OCI-LY3 (cell line): ENCODE results near the gene SLC25A47.
A peak's percentile ranks its signal among the peaks of the same experiment; 100 is the strongest.

Experiments used
- H2AFZ ChIP-seq: fragments of 200-600, 300-600 bp; shearing (Covaris generic); 2 replicates; pipeline ENCODE4 v1.6.0; 2014; ENCODE audit warnings: antibody characterized with exemption, low read depth, low read length
- H3K27ac ChIP-seq: fragments of 200-600, 300-600 bp; sonication (generic); 2 replicates; pipeline ENCODE4 v1.5.1; 2014; ENCODE audit warnings: mild to moderate bottlenecking, low read length, moderate library complexity, mixed read lengths
- H3K27me3 ChIP-seq: fragments of 200-600, 300-600 bp; sonication (generic); 2 replicates; pipeline ENCODE4 v1.6.1; 2014; ENCODE audit warnings: low read depth, low read length, mixed read lengths
- H3K36me3 ChIP-seq: fragments of 200-600, 300-600 bp; sonication (generic); replicated peaks from 2 replicates; pipeline ENCODE3; 2014; ENCODE audit warnings: low read depth, low read length, mixed read lengths
- H3K4me1 ChIP-seq: fragments of 300-600, 200-600 bp; sonication (generic); 2 replicates; pipeline ENCODE4 v1.6.1; 2014; ENCODE audit warnings: low read length, mixed read lengths
- H3K4me2 ChIP-seq: fragments of 200-600, 300-600 bp; sonication (generic); 2 replicates; pipeline ENCODE4 v1.6.1; 2014; ENCODE audit warnings: low read length, mixed read lengths
- H3K4me3 ChIP-seq: fragments of 300-600, 200-600 bp; sonication (generic); 2 replicates; pipeline ENCODE4 v1.5.1; 2014; ENCODE audit warnings: antibody characterized with exemption, mild to moderate bottlenecking, low read length, moderate library complexity
- H3K79me2 ChIP-seq: fragments of 300-600, 200-600 bp; shearing (Covaris generic); 2 replicates; pipeline ENCODE4 v1.6.1; 2014; ENCODE audit warnings: mild to moderate bottlenecking, low read length, mixed read lengths
- H3K9ac ChIP-seq: fragments of 300-600, 200-600 bp; shearing (Covaris generic); 2 replicates; pipeline ENCODE4 v1.6.0; 2014; ENCODE audit warnings: mild to moderate bottlenecking, low read length, moderate library complexity
- H3K9me3 ChIP-seq: fragments of 200-600, 300-600 bp; shearing (Covaris generic); 2 replicates; pipeline ENCODE4 v1.6.1; 2014; ENCODE audit warnings: low read length, mixed read lengths; ENCODE audit not compliant: insufficient read depth
- H4K20me1 ChIP-seq: fragments of 200-600, 300-600 bp; sonication (generic); 2 replicates; pipeline ENCODE4 v1.6.1; 2016; ENCODE audit warnings: low read length, mixed read lengths; ENCODE audit not compliant: insufficient read depth
- CTCF ChIP-seq: fragments of 200-600, 300-600 bp; sonication (generic); IDR thresholded peaks from 2 replicates; pipeline ENCODE4 v1.5.1; 2014; ENCODE audit warnings: antibody characterized with exemption, low read length, low read depth
- EZH2phosphoT487 ChIP-seq: fragments of 200-600 bp; shearing (Covaris generic); IDR thresholded peaks from 2 replicates; pipeline ENCODE4 v1.6.1; 2018; ENCODE audit warnings: antibody characterized with exemption, mixed run types, low read depth

Gene SLC25A47

GRCh38 chr14:100323121-100323941, at the start of gene SLC25A47:
Gene SLC25A47, plus strand, starts transcription at chr14:100323339. Its CDS starts 76 bp downstream, at chr14:100323415.
- H3K79me2 ChIP-seq: no peaks in the 10 kb centered on the region
- H3K9me3 ChIP-seq: no peaks in the 10 kb centered on the region
- no peaks in the 10 kb centered on the region for H3K27me3 ChIP-seq
- H3K4me1 ChIP-seq: 0 out of 2 replicates have a peak, but pooled peaks cover 1% of the 10 kb centered on the region
- no peak within 1 kb of the TSS for H3K4me3 ChIP-seq
- no peaks in the 10 kb centered on the region for H3K36me3 ChIP-seq
- no peak for TF ChIP-seq CTCF
- TF ChIP-seq EZH2phosphoT487: no peak
- H3K4me2 ChIP-seq: no peak within 1 kb of the TSS
- H2AFZ ChIP-seq: no peak within 1 kb of the TSS
- H3K27ac ChIP-seq: no peak within 1 kb of the TSS
- no peak within 1 kb of the TSS for H3K9ac ChIP-seq
- no peaks in the 10 kb centered on the region for H4K20me1 ChIP-seq

- Histone ChIP-seq H3K4me2 (no peak overlapping the region), H3K27ac (no peak overlapping the region), H3K27me3 (no peaks in the 10 kb centered on the region), H3K79me2 (peaks cover 92% of the 10 kb centered on the region), H4K20me1 (peaks cover 56% of the 10 kb centered on the region), H3K4me3 (no peak overlapping the region), H3K36me3 (peaks cover 25% of the 10 kb centered on the region), H3K4me1 (peaks cover 7% of the 10 kb centered on the region), H3K9me3 (no peaks in the 10 kb centered on the region), H2AFZ (no peak overlapping the region), H3K9ac (no peak overlapping the region)
- no peak for TF ChIP-seq CTCF
- TF ChIP-seq EZH2phosphoT487: no peak
These were observed 48.9 kb upstream of the SLC25A47 start for GRCh38 chr14:100274250-100274649.

GRCh38 chr14:100275214-100275613, 47.9 kb upstream of the SLC25A47 start:
- H3K36me3 ChIP-seq: peaks cover 27% of the 10 kb centered on the region

More at GRCh38 chr14:100275214-100275613, 47.9 kb upstream of the SLC25A47 start:
- Histone ChIP-seq H3K9me3 (no peaks in the 10 kb centered on the region), H3K4me3 (no peak overlapping the region), H3K9ac (no peak overlapping the region), H3K27me3 (no peaks in the 10 kb centered on the region), H2AFZ (no peak overlapping the region), H3K27ac (no peak overlapping the region), H4K20me1 (peaks cover 56% of the 10 kb centered on the region), H3K79me2 (peaks cover 93% of the 10 kb centered on the region), H3K4me2 (peak overlapping the region; percentile 14; the same call in 1 of the 2 replicates), H3K4me1 (peaks cover 7% of the 10 kb centered on the region)
- no peak for TF ChIP-seq EZH2phosphoT487
- TF ChIP-seq CTCF: no peak
